Psoas muscle (tissue), 8 donors: ENCODE results near the gene MB. TPM values are rescaled to one million over a fixed set of nuclear protein-coding genes. Genes with fewer than 3 reads are reported as not detected.
"Not testable (repeated sequence)": the region's sequence is repeated elsewhere in the genome, so short reads cannot be mapped to it uniquely, and the experiment has no call there.

ENCODE experiments used
- ATAC-seq, 4 donors: fragments of 200-7000 bp; cut with Tn5 transposase; one replicate each; pipeline ENCODE4 v1.9.1; 2020; ENCODE audit warnings: moderate library complexity in 3 of 4, mild to moderate bottlenecking in 2 of 4
- DNase-seq, 2 donors: peaks; one replicate each; pipeline ENCODE4 v3.0.0-alpha.2; 2020
- H3K27ac ChIP-seq: fragments of 200-600 bp; one replicate; pipeline ENCODE4 v1.8.0; 2022
- H3K27me3 ChIP-seq, 3 donors: fragments of 200-600 bp in 1 of 3; one replicate each; pipeline versions ENCODE4 v1.6.1 to v1.8.0; 2013 to 2022; ENCODE audit warnings: low read length in 2 of 3, mild to moderate bottlenecking in 2 of 3, moderate library complexity in 1 of 3; ENCODE audit not compliant: insufficient read depth in 3 of 3
- H3K36me3 ChIP-seq, 2 donors: fragments of 200-600 bp in 1 of 2; one replicate each; pipeline versions ENCODE4 v1.6.1 to v1.8.0; 2013 to 2022; ENCODE audit warnings: low read depth in 1 of 2, mild to moderate bottlenecking in 1 of 2, moderate library complexity in 1 of 2; ENCODE audit not compliant: insufficient read depth in 1 of 2
- H3K4me1 ChIP-seq: fragments of 200-600 bp; one replicate; pipeline ENCODE4 v1.8.0; 2022
- H3K4me3 ChIP-seq: fragments of 200-600 bp; one replicate; pipeline ENCODE4 v1.8.0; 2022; ENCODE audit warnings: mild to moderate bottlenecking
- H3K9me3 ChIP-seq: fragments of 200-600 bp; one replicate; pipeline ENCODE4 v1.8.0; 2022
- CTCF ChIP-seq: fragments of 200-600 bp; IDR thresholded peaks from one replicate; pipeline ENCODE4 v1.8.0; 2022; ENCODE audit warnings: antibody characterized with exemption
- WGBS, 3 donors: extraction: QIAGEN DNeasy Blood & Tissue Kit; methylation state at CpG; one replicate each; pipeline versions ENCODE4 v1.1.6 to v1.1.7; 2013; 5-methylcytosine and 5-hydroxymethylcytosine counted together
- intact Hi-C, 2 donors: fragments of 100-400 bp; cut with DNase I; formaldehyde crosslinking; loops; one replicate each; pipeline versions ENCODE4 v1.11.0 to v1.14.2; 2022
- polyA plus RNA-seq, 3 donors: library from polyadenylated mRNA; stranded (reverse); fragments of 200-250 nt; gene quantifications; one replicate each; pipeline ENCODE4 v1.2.3, GENCODE V29; 2013
- total RNA-seq, 4 donors: library from RNA; stranded (reverse); fragmentation: NEBNext Ultra II Directional in 2 of 4; extraction: Animal tissue kit (Norgen Biotek cat#: 25700) in 2 of 4; gene quantifications; one replicate each; pipeline versions ENCODE4 v1.2.1 to v1.2.4, GENCODE V29; 2021 to 2023
- donor health status: healthy with polysubstance abuse.
- donor health status: DM: no; HTN: no; CAD: no; lungs with moderate emphysema.
- donor health status: Bipolar disorder and iron deficiency.
- donor health status: healthy.
- donor health status: DM: yes; HTN: yes; CAD: no.
- donor health status: DM: no; HTN: no; CAD: no.
- donor health status: DM: no; HTN: no; CAD: no.
- donor health status: DM: yes; HTN: yes; CAD: no.

The MB gene
- total and polyA plus RNA-seq, 7 donors: 6,836 to 12,606 (median 9,385) TPM

GRCh38 chr22:35624547-35624946 lies 7.4 kb upstream of the MB start:
- Histone ChIP-seq H3K4me3 (no peak overlapping the region), H3K4me1 (peaks cover 36% of the 10 kb centered on the region), H3K36me3 (no peaks in the 10 kb centered on the region), H3K27ac (no peak overlapping the region), H3K9me3 (no peaks in the 10 kb centered on the region), H3K27me3 (no peaks in the 10 kb centered on the region)
- DNase-seq (no peak), ATAC-seq (no peak)
- WGBS, 3 donors: 89 to 96% (median 95%) methylated on average over 6 of the region's 6 CpGs
- TF ChIP-seq CTCF: no peak
- intact Hi-C loops: loop anchor here (2.0 to 10.0 kb wide), 4 partner anchors 194 to 498 kb away; no protein-coding TSS in a partner anchor

- not testable (repeated sequence) for DNase-seq, H3K9me3 ChIP-seq, ATAC-seq, H3K27me3 ChIP-seq, H3K27ac ChIP-seq, H3K36me3 ChIP-seq, H3K4me3 ChIP-seq
- 92 to 96% (median 93%) methylated on average over 5 of the region's 5 CpGs for WGBS, 3 donors
- peaks cover 40% of the 10 kb centered on the region for H3K4me1 ChIP-seq
- intact Hi-C loops: loop anchor here (2.0 to 10.0 kb wide), 5 partner anchors 37 to 498 kb away; no protein-coding TSS in a partner anchor
These were observed 6.8 kb upstream of the MB start for GRCh38 chr22:35623885-35624284.

DNA sequence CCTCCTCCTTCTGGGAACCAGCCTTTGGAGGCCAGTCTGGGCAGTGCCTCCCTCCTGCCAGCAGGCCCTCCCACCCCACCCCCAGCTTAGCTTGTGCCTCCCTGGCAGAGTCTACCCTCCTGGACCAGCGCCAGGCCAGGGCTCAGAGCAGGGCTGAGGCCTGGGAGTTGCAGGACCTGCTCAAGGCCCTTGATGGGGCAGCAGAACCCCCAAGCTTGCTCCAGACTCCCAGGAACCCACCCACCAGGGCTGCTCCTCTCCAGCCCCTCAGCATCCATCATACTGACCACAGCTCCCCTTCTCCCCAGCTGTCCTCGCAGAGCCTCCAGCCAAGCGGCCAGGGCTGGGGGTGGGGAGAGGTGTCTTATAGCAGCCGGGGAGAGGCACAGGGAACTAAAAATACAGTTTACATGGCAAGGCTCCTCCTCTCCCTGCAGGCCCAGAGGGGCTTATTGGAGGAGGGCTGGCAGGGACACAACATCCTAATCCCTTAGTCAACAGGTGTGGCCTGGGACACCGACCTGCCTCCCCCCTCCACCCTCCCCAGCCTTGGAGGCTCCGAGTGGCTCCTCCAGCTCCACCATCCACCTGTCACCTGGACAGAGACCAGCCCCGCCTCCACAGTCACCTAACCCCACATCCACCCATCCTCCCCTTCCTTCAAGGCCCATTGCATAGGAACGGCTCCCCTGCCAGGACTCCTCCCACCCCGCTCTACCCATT lies 5.2 kb upstream of the MB start:
- peak; percentile 79 to 90 for DNase-seq
- Histone ChIP-seq H3K27ac (peak overlapping the region; percentile 93), H3K4me1 (peaks cover 51% of the 10 kb centered on the region), H3K27me3 (no peaks in the 10 kb centered on the region), H3K4me3 (peak overlapping the region; percentile 58), H3K9me3 (no peaks in the 10 kb centered on the region), H3K36me3 (no peaks in the 10 kb centered on the region)
- intact Hi-C loops: loop anchor here (2.0 to 10.0 kb wide), 5 partner anchors 36 to 500 kb away; no protein-coding TSS in a partner anchor
- ATAC-seq: peak; percentile 77 to 84 (median 79)
- 28 to 29% (median 29%) methylated on average over 5 to 9 of the region's 9 CpGs for WGBS, 3 donors
- TF ChIP-seq CTCF: no peak

GRCh38 chr22:35621451-35621850 lies 4.3 kb upstream of the MB start:
- peak overlapping the region; percentile 93 for H3K27ac ChIP-seq
- peaks cover 51% of the 10 kb centered on the region for H3K4me1 ChIP-seq
- H3K4me3 ChIP-seq: peak overlapping the region; percentile 58
- peak in 1 of 2 donors; percentile 48 for DNase-seq
- H3K27me3 ChIP-seq: no peaks in the 10 kb centered on the region
- TF ChIP-seq CTCF: no peak
- no peaks in the 10 kb centered on the region for H3K36me3 ChIP-seq
- ATAC-seq: no peak
- no peaks in the 10 kb centered on the region for H3K9me3 ChIP-seq
- 27 to 50% (median 33%) methylated on average over 6 of the region's 6 CpGs for WGBS, 3 donors
- intact Hi-C loops: loop anchor here (5.0 to 10.0 kb wide), 3 partner anchors 213 to 501 kb away; no protein-coding TSS in a partner anchor

DNA sequence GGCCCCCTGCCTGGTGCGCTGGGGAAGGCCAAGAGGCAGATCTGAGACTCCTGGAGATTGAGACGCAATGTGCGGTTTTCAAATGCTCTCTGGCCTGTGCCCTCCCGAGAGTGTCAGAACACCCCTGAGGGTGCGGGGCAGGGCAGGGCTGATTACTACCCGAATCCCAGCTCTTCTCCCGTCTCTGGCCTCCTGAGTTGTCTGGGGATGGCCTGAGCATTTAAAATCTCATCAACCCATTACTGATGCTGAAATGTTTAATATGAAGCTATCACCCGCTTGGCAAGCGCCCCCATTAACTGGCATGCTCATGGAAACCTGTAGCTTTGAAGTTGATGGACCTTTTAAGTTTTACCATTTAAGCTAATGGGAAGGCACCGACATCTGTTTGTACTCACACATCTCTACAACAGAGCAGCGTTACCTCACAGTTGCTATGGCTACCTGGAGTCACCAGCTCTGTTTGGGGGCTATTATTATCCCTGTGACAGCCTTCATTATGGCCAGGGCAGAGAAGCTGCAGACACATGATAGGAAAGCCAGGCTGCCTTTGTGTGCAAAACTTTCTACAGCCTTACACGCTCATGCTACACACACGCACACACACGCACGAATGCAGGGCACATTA lies 3.6 kb upstream of the MB start:
- H3K4me3 ChIP-seq: peak overlapping the region; percentile 58

More for the DNA sequence above, 3.6 kb upstream of the MB start:
- no peak for TF ChIP-seq CTCF
- 37 to 57% (median 48%) methylated on average over 15 of the region's 15 CpGs for WGBS, 3 donors
- intact Hi-C loops: loop anchor here (5.0 to 10.0 kb wide), 3 partner anchors 214 to 502 kb away; no protein-coding TSS in a partner anchor
- Histone ChIP-seq H3K27ac (peak overlapping the region; percentile 93), H3K9me3 (no peaks in the 10 kb centered on the region), H3K4me1 (peaks cover 51% of the 10 kb centered on the region), H3K36me3 (no peaks in the 10 kb centered on the region), H3K27me3 (no peaks in the 10 kb centered on the region)
- ATAC-seq (peak; percentile 31 to 65 (median 52)), DNase-seq (peak in 1 of 2 donors; percentile 63)
